Measurements from ENCODE around the gene PSMC4. TPM values are rescaled to one million over a fixed set of nuclear protein-coding genes. Genes with fewer than 3 reads are reported as not detected.
A peak's percentile ranks its signal among the peaks of the same experiment; 100 is the strongest.

The PSMC4 gene
- total RNA-seq, 1 donor from 2014 or later, result 118 TPM

GRCh38 chr19:39968789-39969188, 2.2 kb upstream of the PSMC4 start:
- Mint-ChIP-seq H3K4me1 (peaks cover 31% of the 10 kb centered on the region), H3K27me3 (ENCODE audit: low read depth) (no peaks in the 10 kb centered on the region), H3K27ac (ENCODE audit: unreplicated experiment) (no peak overlapping the region), H3K36me3 (ENCODE audit: low read depth) (peaks cover 11% of the 10 kb centered on the region), H3K4me3 (peak overlapping the region; percentile 99), H3K9me3 (no peaks in the 10 kb centered on the region)
- no peak for TF ChIP-seq CTCF (conservative IDR thresholded peaks at IDR 0.05)
- no peak for DNase-seq (ENCODE audit: low read depth, low spot score)

GRCh38 chr19:39969266-39969665, 1.7 kb upstream of the PSMC4 start:
- Mint-ChIP-seq H3K4me3 (peak overlapping the region; percentile 99), H3K27me3 (ENCODE audit: low read depth) (no peaks in the 10 kb centered on the region), H3K27ac (ENCODE audit: unreplicated experiment) (peak overlapping the region; percentile 24), H3K9me3 (no peaks in the 10 kb centered on the region), H3K4me1 (peaks cover 31% of the 10 kb centered on the region), H3K36me3 (ENCODE audit: low read depth) (peaks cover 13% of the 10 kb centered on the region)
- no peak for TF ChIP-seq CTCF (conservative IDR thresholded peaks at IDR 0.05)
- no peak for DNase-seq (ENCODE audit: low read depth, low spot score)

- DNase-seq (ENCODE audit: low read depth, low spot score), result no peak
- no peaks in the 10 kb centered on the region for H3K27me3 Mint-ChIP-seq (ENCODE audit: low read depth)
- H3K9me3 Mint-ChIP-seq, result no peaks in the 10 kb centered on the region
Measured at GRCh38 chr19:39969681-39970424, 1.1 kb upstream of the PSMC4 start.

GRCh38 chr19:39970425-39970674, 615 bp upstream of the PSMC4 start:
- Mint-ChIP-seq H3K9me3 (no peaks in the 10 kb centered on the region), H3K27me3 (ENCODE audit: low read depth) (no peaks in the 10 kb centered on the region), H3K4me3 (peak overlapping the region; percentile 99), H3K27ac (ENCODE audit: unreplicated experiment) (peak overlapping the region; percentile 98), H3K36me3 (ENCODE audit: low read depth) (peaks cover 20% of the 10 kb centered on the region), H3K4me1 (peaks cover 31% of the 10 kb centered on the region)
- no peak for TF ChIP-seq CTCF (conservative IDR thresholded peaks at IDR 0.05)
- no peak for DNase-seq (ENCODE audit: low read depth, low spot score)

More at GRCh38 chr19:39969681-39970424, 1.1 kb upstream of the PSMC4 start:
- Mint-ChIP-seq H3K36me3 (ENCODE audit: low read depth) (peaks cover 17% of the 10 kb centered on the region), H3K4me3 (peak overlapping the region; percentile 99), H3K4me1 (peaks cover 31% of the 10 kb centered on the region), H3K27ac (ENCODE audit: unreplicated experiment) (peak overlapping the region; percentile 98)
- TF ChIP-seq CTCF (conservative IDR thresholded peaks at IDR 0.05), result no peak

- H3K4me3 Mint-ChIP-seq, result peak overlapping the region; percentile 99
- H3K4me1 Mint-ChIP-seq, result peaks cover 31% of the 10 kb centered on the region
- no peak for TF ChIP-seq CTCF (conservative IDR thresholded peaks at IDR 0.05)
- H3K27ac Mint-ChIP-seq (ENCODE audit: unreplicated experiment), result peak overlapping the region; percentile 99
- H3K9me3 Mint-ChIP-seq, result no peaks in the 10 kb centered on the region
- no peaks in the 10 kb centered on the region for H3K27me3 Mint-ChIP-seq (ENCODE audit: low read depth)
- H3K36me3 Mint-ChIP-seq (ENCODE audit: low read depth), result peaks cover 24% of the 10 kb centered on the region
- DNase-seq (ENCODE audit: low read depth, low spot score), result no peak
Measured at GRCh38 chr19:39971380-39972035, 543 bp downstream of the PSMC4 start.
